Thoracic aorta (tissue), 2 donors: ENCODE data around the gene WDR18. TPM values are rescaled to one million over a fixed set of nuclear protein-coding genes. Genes with fewer than 3 reads are reported as not detected.

Source experiments
- ATAC-seq: fragments of 150-250 bp; one replicate; pipeline ENCODE4 v1.8.0; 2017; ENCODE audit warnings: low read depth; ENCODE audit not compliant: insufficient number of reproducible peaks, low FRiP score
- DNase-seq: peaks from one replicate; pipeline ENCODE4 v3.0.0-alpha.2; 2020; ENCODE audit warnings: low spot score
- H3K27ac ChIP-seq, 2 donors: fragments of 200-600 bp; sonication (generic); 1 replicate in 1 of 2; 2 replicates in 1 of 2; pipeline ENCODE4 v1.5.1; 2016; ENCODE audit warnings: mild to moderate bottlenecking in 2 of 2, moderate library complexity in 2 of 2
- H3K27me3 ChIP-seq: fragments of 200-600 bp; sonication (generic); replicated peaks from 2 replicates; pipeline ENCODE4 v1.6.0; 2016; ENCODE audit warnings: mild to moderate bottlenecking; ENCODE audit not compliant: insufficient read depth
- H3K36me3 ChIP-seq: fragments of 200-600 bp; sonication (generic); one replicate; pipeline ENCODE4 v1.5.1; 2016
- H3K4me1 ChIP-seq, 2 donors: fragments of 200-600 bp; sonication (generic); 1 replicate in 1 of 2; 2 replicates in 1 of 2; pipeline versions ENCODE4 v1.5.1 to v1.6.0; 2016; ENCODE audit warnings: low read depth in 2 of 2, mild to moderate bottlenecking in 1 of 2; ENCODE audit not compliant: control insufficient read depth in 1 of 2
- H3K4me3 ChIP-seq: fragments of 200-600 bp; sonication (generic); 2 replicates; pipeline ENCODE4 v1.5.1; 2016; ENCODE audit warnings: mild to moderate bottlenecking
- H3K9me3 ChIP-seq: fragments of 200-600 bp; sonication (generic); 2 replicates; pipeline ENCODE4 v1.5.1; 2016
- total RNA-seq, 2 donors: library from RNA; depleted of rRNA; stranded (reverse); fragments of >200 nt; gene quantifications; one replicate each; pipeline versions ENCODE4 v1.1.0 to v1.2.3, GENCODE V29; 2016
- TF ChIP-seq, protein P1 (sequence below): fragments of 200-600 bp; sonication (generic); IDR thresholded peaks from one replicate; pipeline ENCODE4 v1.5.1; 2019; ENCODE audit warnings: antibody characterized with exemption

Gene WDR18
- total RNA-seq, 2 donors from 2014 or later = 6.8 to 27.6 TPM

DNA sequence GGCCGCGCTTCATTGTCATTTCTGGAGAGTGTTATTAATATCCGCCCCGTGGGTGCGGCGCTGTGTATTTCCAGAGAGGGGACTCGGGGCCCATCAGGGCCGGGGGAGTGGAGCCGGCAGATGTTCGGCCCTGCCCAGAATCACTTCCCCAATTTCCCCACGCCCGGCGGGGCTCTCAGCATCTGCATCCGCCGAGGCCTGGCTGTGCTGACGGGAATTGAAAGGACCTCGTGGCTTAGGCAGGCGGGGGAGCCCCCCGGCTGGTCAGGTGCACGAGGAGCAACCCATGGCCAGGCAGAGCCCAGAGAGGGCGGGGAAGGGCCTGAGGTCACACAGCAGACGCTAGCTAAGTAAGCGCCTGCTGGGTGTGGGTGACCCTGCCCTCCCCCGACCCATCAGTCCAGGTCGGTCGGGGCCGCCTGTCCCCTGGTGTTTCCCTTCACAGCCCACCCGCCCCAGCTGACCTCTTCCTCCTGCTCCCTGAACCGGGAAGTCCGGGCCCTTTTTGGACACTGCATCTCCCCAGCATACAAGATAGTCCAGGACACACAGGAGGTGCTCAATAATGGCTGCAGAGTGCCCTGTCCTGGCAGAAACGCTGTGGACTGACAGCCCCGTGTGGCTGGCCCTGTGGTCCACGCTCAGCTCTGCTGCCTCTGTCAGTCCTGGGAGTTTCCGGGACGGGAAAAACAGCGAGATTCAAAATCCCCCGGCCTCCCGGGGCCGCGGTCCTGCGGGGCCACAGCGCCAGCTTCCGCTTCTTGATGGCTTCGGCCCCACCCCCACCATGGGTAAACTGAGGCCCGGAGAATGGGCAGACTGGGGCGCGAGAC lies 36.2 kb upstream of the WDR18 start:
- no peak overlapping the region for H3K27ac ChIP-seq
- no peak for DNase-seq
- no peak overlapping the region for H3K4me3 ChIP-seq
- no peaks in the 10 kb centered on the region for H3K9me3 ChIP-seq
- H3K36me3 ChIP-seq = no peaks in the 10 kb centered on the region
- peaks cover 0 to under 1% of the 10 kb centered on the region in 2 donors for H3K4me1 ChIP-seq
- H3K27me3 ChIP-seq = no peaks in the 10 kb centered on the region
- no peak for ATAC-seq
- TF ChIP-seq, protein P1, sequence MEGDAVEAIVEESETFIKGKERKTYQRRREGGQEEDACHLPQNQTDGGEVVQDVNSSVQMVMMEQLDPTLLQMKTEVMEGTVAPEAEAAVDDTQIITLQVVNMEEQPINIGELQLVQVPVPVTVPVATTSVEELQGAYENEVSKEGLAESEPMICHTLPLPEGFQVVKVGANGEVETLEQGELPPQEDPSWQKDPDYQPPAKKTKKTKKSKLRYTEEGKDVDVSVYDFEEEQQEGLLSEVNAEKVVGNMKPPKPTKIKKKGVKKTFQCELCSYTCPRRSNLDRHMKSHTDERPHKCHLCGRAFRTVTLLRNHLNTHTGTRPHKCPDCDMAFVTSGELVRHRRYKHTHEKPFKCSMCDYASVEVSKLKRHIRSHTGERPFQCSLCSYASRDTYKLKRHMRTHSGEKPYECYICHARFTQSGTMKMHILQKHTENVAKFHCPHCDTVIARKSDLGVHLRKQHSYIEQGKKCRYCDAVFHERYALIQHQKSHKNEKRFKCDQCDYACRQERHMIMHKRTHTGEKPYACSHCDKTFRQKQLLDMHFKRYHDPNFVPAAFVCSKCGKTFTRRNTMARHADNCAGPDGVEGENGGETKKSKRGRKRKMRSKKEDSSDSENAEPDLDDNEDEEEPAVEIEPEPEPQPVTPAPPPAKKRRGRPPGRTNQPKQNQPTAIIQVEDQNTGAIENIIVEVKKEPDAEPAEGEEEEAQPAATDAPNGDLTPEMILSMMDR = no peak

DNA sequence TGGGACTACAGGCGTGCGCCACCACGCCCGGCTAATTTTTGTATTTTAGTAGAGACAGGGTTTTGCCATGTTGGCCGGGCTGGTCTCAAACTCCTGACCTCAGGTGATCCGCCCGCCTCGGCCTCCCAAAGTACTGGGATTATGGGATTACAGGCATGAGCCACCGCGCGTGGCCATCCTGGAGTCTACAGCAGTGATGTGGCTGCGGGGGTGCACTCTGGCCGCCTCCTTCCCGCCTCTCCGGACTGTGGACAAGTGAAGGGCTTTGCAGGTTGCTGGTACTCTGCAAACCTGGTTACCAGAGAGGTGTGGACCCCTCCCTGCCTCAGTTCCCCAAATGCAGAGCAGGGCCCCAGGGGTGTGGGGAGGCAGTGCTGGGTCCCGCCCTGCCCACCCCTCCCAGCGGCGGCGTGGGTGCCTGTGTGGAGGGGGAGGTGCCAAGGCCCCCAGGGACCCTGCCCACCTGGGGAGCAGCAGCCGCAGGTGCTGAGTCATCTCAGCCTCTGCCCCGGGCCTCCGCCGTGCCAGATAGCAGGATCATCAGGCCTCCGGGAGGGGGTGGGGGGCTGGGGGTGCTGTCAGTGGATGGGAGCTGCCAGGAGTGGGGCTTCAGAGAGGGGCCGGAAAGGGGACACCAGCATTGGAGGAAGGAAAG lies 35.2 kb upstream of the WDR18 start:
- H3K36me3 ChIP-seq = no peaks in the 10 kb centered on the region
- TF ChIP-seq, protein P1 = no peak
- H3K4me3 ChIP-seq = no peak overlapping the region
- DNase-seq = no peak
- ATAC-seq = no peak
- H3K9me3 ChIP-seq = no peaks in the 10 kb centered on the region
- peaks cover 0 to 6% of the 10 kb centered on the region in 2 donors for H3K4me1 ChIP-seq
- H3K27me3 ChIP-seq = no peaks in the 10 kb centered on the region
- H3K27ac ChIP-seq = no peak overlapping the region

DNA sequence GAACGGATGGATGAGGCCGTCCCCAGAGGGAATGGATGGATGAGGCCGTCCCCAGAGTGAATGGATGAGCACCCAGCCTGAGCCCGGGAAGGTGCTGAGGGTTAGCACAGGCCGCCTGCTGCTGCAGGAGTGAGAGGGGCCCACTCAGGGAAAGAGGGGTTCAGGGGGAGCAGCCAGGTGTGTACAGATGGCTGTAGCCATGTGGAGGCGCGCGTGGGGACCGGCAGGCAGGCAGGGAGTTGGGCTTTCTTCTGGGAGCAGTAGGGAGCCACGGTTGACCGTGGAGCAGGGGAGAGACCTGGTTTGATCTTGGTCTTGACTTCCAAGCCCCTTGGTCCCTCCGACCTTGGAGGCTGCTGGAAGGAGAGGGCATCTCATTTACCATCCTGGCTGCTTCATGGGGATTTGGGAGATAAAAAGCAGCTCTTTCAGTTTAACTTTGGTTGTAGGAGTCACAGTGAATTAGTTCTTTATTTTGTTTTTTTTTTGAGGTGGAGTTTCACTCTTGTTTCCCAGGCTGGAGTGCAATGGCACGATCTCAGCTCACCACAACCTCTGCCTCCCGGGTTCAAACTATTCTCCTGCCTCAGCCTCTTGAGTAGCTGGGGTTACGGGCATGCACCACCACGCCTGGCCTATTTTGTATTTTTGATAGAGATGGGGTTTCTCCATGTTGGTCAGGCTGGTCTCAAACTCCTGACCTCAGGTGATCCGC lies 33.6 kb upstream of the WDR18 start:
- no peak for ATAC-seq
- Histone ChIP-seq H3K4me1 (peaks cover 0 to 6% of the 10 kb centered on the region in 2 donors), H3K9me3 (no peaks in the 10 kb centered on the region), H3K27ac (no peak overlapping the region), H3K27me3 (no peaks in the 10 kb centered on the region), H3K4me3 (no peak overlapping the region), H3K36me3 (no peaks in the 10 kb centered on the region)
- TF ChIP-seq, protein P1 = no peak
- no peak for DNase-seq

DNA sequence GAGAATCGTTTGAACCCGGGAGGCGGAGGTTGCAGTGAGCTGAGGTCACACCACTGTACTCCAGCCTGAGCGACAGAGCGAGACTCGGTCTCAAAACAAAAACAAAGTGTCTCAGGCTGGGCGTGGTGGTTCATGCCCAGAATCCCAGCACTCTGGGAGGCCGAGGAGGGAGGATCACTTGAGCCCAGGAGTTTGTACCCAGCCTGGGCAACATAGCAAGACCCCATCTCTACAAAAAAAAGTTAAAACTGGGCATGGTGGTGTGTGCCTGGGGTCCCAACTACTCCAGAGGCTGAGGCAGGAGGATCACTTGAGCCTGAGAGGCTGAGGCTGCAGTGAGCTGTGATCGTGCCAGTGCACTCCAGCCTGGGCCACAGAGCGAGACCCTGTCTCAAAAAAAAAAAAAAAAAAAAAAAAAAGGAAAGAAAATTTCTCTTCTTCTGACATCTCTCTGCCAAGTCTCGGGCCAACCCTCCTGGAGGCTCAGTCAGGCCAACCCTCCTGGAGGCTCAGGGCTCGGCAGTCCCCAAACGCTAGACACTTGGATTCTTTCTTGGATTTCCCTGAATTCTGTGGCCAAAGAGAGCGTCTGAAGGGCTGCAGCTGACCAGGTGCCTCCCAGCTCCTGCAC lies 32.0 kb upstream of the WDR18 start:
- TF ChIP-seq, protein P1 = no peak
- H3K27ac ChIP-seq = no peak overlapping the region
- H3K4me1 ChIP-seq = peaks cover 0 to 6% of the 10 kb centered on the region in 2 donors

More for the DNA sequence above, 32.0 kb upstream of the WDR18 start:
- H3K9me3 ChIP-seq = no peaks in the 10 kb centered on the region
- H3K36me3 ChIP-seq = no peaks in the 10 kb centered on the region
- H3K4me3 ChIP-seq = no peak overlapping the region
- H3K27me3 ChIP-seq = no peaks in the 10 kb centered on the region
- ATAC-seq = no peak
- DNase-seq = no peak
